Coronary artery (tissue), 2 donors: ENCODE results near the gene SPATA2.

Source experiments
- DNase-seq: peaks from one replicate; pipeline ENCODE4 v3.0.0-alpha.2; 2017; ENCODE audit warnings: low spot score
- H3K27ac ChIP-seq, 2 donors: fragments of 200-600 bp; sonication (generic); one replicate each; pipeline ENCODE4 v1.5.1; 2016 to 2019
- H3K4me3 ChIP-seq: fragments of 200-600 bp; sonication (generic); 2 replicates; pipeline ENCODE4 v1.5.1; 2016; ENCODE audit warnings: mild to moderate bottlenecking, moderate library complexity
- CTCF ChIP-seq: fragments of 200-600 bp; sonication (generic); IDR thresholded peaks from one replicate; pipeline ENCODE4 v1.5.1; 2019; ENCODE audit warnings: antibody characterized with exemption

Gene SPATA2

DNA sequence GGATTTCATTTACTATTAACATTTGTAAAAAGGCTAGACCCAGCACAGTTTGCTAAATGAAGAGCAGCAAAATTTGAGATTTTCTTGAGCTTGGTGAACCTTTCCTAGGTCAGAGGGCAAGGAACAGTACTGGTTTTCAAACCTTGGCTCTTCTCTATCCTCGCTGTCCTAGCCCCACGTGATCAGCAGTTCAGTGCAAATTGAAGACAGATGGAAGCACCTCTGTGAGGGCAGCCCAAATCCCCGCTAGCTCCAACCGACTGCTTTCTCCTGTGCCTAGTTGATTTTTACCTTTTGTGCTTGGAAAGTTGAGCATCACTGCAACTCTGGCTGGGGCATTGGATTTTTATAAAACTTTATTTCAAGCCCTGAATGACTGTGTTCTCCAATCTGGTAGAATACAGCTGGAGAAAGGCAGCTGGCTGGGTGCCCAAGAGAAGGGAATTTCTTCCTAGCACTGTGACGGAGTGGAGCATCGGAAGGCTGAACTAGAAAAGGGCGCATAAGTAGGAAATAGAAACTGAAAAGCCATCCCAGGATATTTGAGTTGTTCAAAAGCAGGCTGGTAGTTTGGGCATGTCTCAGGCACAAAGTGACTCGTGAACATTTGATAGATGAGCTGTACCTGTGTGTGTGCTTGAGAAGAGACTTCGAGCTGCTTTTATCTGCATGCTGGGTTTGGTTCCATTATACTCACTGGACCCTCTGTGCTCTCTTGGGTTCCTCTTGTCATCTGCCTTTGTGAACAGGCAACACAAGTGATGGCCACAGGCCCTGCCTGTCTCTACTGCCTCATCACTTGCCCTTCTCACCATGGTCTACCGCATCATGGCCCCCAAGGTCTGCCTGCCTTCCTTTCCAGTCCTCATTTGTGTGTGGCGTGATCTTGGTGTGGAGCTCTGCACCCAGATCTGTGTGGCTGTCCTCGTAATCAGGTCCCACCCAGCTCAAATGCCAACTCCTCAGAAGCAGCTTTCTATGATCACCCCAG is 23.1 kb upstream of the SPATA2 start:
- Histone ChIP-seq H3K4me3 (peak overlapping the region; percentile 94), H3K27ac (peak overlapping the region; percentile 14 to 47)
- peak; percentile 52 for DNase-seq
- TF ChIP-seq CTCF: no peak

GRCh38 chr20:49937027-49937929 is 21.9 kb upstream of the SPATA2 start:
- no peak for TF ChIP-seq CTCF
- Histone ChIP-seq H3K4me3 (peak overlapping the region; percentile 94), H3K27ac (peak overlapping the region; percentile 93 to 96)
- no peak for DNase-seq

- no peak for TF ChIP-seq CTCF
- peak within 1 kb of the TSS; percentile 93 to 96 for H3K27ac ChIP-seq
- peak within 1 kb of the TSS; percentile 94 for H3K4me3 ChIP-seq
- peak; percentile 93 for DNase-seq
Observed at GRCh38 chr20:49936153-49937026, 21.1 kb upstream of the SPATA2 start, which contains the start of gene RNF114. Gene RNF114 (plus strand): TSS chr20:49936397. CDS start chr20:49936413, 16 bp downstream.

- peak overlapping the region; percentile 93 to 96 for H3K27ac ChIP-seq
- DNase-seq: no peak
Observed at GRCh38 chr20:49935746-49936152, 20.4 kb upstream of the SPATA2 start.

GRCh38 chr20:49929142-49929494 is 13.8 kb upstream of the SPATA2 start:
- TF ChIP-seq CTCF: no peak
- Histone ChIP-seq H3K27ac (no peak overlapping the region), H3K4me3 (no peak overlapping the region)
- no peak for DNase-seq

More at GRCh38 chr20:49935746-49936152, 20.4 kb upstream of the SPATA2 start:
- no peak for TF ChIP-seq CTCF
- H3K4me3 ChIP-seq: peak overlapping the region; percentile 94
